GM19025 (cell line): ENCODE data around the gene OR52B2.
"Not testable (repeated sequence)": the region's sequence is repeated elsewhere in the genome, so short reads cannot be mapped to it uniquely, and the experiment has no call there.

Experiments
- ATAC-seq: cut with Tn5 transposase; IDR thresholded peaks from one replicate; pipeline ENCODE4 v1.9.1; 2021; ENCODE audit warnings: mild to moderate bottlenecking, low read depth, moderate library complexity; ENCODE audit not compliant: unreplicated experiment

The OR52B2 gene

GRCh38 chr11:6156628-6157359, 13.3 kb downstream of the OR52B2 start:
- ATAC-seq, result no peak

DNA sequence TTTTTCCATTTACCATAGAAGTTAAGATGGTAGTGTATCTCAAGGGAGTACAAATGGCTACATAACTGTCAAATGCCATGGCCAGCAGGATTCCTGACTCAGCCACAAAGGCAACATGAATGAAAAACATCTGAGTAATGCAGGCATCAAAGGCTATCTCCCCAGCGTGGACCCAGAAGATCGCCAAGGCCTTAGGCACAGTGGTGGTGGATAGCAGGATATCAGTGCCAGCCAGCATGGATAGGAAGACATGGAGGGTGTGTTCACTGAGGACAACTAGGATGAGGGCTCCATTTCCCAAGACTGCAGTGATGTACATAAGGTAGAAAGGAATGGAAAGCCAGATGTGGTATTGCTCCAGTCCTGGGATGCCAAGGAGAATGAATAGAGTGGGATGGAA, 18.0 kb downstream of the OR52B2 start:
- ATAC-seq, result no peak

GRCh38 chr11:6151117-6151516, 19.0 kb downstream of the OR52B2 start:
- ATAC-seq, result no peak

DNA sequence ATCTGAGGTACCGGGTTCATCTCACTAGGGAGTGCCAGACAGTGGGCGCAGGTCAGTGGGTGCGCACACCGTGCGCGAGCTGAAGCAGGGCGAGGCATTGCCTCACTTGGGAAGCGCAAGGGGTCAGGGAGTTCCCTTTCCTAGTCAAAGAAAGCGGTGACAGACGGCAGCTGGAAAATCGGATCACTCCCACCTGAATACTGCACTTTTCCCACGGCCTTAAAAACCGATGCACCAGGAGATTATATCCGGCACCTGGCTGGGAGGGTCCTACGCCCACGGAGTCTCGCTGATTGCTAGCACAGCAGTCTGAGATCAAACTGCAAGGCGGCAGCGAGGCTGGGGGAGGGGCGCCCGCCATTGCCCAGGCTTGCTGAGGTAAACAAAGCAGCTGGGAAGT, 26.4 kb downstream of the OR52B2 start:
- not testable (repeated sequence) for ATAC-seq

- ATAC-seq, result no peak
Measured at GRCh38 chr11:6142936-6143335, 27.2 kb downstream of the OR52B2 start.

DNA sequence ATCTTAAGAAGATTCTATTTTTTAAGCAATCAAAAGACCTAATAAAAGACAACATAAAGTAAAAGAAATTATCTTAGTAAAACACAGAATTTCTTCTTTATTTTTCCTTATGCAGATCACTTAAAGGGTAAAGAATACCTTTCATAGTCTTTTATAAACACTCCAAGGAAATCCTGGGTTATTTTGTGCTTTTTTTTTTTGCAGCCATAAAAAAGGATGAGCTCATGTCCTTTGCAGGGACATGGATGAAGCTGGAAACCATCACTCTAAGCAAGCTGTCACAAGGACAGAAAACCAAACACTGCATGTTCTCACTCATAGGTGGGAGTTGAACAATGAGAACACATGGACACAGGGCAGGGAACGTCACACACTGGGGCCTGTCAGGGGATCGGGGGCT, 34.2 kb downstream of the OR52B2 start:
- not testable (repeated sequence) for ATAC-seq

- no peak for ATAC-seq
Measured at GRCh38 chr11:6132431-6132830, 37.7 kb downstream of the OR52B2 start.

- no peak for ATAC-seq
Measured at GRCh38 chr11:6129635-6130034, 40.5 kb downstream of the OR52B2 start.

DNA sequence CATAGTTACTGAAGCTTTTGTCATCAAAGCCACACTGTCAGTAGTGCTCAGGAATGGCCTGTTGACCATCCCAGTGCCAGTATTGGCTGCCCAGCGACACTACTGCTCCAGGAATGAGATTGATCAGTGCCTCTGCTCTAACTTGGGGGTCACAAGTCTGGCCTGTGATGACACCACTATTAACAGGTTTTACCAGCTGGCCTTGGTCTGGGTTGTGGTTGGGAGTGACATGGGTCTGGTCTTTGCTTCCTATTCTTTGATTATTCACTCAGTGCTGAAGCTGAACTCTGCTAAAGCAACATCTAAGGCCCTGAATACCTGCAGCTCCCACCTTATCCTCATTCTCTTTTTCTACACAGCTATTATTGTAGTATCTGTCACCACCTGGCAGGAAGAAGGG, 41.1 kb downstream of the OR52B2 start:
- ATAC-seq, result no peak

DNA sequence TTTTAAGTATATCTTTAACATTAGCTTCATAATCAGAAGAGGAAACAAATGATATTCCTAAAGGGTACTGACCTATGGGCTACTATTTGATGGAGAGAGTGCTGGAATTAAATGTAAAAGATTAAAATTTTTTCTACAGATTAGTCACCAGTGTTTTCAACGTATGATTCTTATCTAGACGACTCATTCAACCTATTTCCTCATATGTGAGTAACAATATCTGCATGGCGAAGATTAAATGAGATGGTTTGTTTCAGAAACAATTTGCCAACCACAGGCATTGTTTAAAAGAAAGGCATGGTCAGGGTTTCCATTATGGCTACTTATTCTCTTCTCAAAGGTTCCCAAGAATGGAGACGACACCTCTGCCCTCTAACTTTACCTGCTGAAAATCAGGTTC, 42.2 kb downstream of the OR52B2 start:
- ATAC-seq, result no peak

DNA sequence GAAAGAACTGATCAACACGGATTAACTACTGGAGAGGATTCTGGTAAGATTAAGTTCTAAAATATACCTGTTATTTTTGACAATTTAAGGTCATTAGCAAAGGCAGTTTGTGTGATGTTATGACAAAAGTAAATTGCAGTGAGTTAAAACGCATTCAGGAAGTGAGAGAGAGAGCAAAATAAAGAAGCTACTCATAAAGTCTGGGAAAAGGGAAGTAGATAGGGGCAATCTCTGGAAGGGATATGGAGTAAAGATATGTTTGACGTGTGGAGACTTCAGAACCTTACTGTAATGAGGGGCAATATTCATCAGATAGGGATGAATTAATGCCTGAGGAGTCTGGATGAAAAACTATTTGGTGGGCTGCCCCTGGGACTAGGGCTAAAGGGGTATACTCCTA, 45.9 kb downstream of the OR52B2 start:
- ATAC-seq, result no peak
